OCI-M2 (cell line): ENCODE data around the gene PGAP2.
"Not testable (repeated sequence)": the region's sequence is repeated elsewhere in the genome, so short reads cannot be mapped to it uniquely, and the experiment has no call there.

Experiments used
- DNase-seq: peaks from one replicate; lab custom pipeline; 2025; ENCODE audit not compliant: unreplicated experiment; lab: John Stamatoyannopoulos, UW

The PGAP2 gene

DNA sequence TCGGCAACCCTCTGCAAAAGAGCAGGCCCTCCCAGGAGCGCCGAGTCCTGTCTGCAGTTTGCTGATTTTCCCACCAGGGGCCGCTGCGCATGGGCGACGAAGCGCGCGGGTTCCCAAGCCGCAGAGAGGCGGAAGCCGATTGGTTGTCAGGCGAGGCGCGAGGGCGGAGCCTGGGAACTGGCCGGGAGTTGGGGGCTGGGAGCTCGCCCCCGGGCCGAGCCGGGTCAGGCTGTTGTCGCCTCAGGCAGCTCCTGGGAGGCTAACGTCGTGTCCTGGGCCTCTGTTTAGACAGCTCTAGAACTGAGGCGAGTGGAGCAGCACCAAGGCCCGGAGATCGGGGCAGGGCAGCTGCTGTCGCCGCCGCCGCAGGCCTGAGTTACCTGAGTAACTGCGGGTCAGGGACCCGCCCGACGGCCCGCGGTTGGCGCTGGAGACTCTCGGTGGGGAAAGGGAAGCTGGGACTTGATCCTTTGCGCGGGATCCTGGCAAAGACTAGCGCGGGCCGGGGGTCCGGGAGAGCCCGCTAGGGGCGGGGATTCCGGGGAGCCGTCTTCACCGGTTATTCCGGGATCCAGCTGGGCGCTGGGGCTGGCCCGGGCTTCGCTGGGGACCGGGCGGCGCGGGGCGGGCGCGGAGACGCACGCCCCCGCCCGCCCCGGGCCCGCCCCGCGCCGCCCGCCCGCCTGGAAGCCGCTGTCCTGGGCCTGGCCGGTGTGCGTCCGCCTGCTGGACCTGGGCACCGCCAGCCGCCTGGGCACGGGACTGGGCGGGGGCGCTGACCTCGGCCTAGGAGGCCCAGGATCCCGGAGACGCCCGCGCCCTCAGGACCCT is 46.8 kb downstream of the PGAP2 start, which contains the start of gene STIM1:
TSS of gene STIM1 (plus strand) at position 688 of the 831 bp plus-strand sequence. CDS start 607 bp downstream, outside the sequence.
- DNase-seq, result peak; percentile 47

DNA sequence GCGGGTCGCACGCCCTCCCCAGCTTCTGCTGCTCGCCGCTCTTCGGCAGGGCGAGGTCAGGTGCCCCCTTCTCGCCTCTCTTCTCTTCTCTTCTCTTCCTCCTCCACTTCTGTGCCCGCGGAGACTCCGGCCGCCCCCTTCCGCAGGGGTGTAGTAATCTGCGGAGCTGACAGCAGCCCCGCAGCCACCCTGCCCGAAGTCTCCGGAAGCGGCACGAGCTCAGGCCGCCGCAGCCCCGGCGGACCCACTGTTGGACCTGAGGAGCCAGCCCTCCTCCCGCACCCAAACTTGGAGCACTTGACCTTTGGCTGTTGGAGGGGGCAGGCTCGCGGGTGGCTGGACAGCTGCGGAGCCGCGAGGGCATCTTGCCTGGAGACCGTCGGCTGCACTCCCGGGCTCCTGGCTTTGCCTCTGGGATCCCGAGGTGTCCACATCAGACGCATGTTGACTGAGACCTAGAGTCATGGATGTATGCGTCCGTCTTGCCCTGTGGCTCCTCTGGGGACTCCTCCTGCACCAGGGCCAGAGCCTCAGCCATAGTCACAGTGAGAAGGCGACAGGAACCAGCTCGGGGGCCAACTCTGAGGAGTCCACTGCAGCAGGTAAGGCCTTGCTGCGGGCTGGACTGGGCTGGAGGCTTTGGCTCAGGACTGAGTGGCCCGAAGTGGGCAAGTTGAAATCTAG is 47.6 kb downstream of the PGAP2 start:
- no peak for DNase-seq

DNA sequence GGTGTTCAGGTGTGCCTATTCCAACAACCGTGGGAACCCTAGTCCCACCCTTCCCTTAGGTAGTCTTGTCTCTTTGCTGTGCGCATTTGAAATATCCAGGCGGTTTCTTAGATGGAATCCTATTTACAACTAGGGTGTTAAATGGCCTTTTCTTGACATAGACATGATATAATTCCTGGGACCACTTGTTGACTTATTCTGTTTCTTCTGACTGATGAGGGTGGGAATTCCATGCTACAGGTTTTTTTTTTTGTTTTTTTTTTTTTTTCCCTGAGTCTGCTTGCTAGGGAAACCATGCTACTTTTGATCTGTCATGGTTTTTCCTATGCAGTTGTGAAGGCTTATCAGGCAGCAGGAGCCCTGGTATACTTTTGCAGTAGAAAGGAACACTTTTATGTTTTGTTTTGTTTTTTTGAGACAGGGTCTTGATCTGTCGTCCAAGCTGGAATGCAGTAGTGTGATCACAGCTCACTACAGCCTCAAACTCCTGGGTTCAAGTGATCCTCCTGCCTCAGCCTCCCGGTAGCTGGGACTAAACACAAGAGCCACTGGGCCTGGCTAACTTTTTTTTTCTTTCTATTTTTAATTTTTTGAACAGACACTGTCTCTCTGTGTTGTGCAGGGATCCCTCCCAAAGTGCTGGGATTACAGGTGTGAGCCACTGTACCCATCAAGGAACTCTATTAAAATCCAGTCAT is 48.6 kb downstream of the PGAP2 start:
- no peak for DNase-seq

DNA sequence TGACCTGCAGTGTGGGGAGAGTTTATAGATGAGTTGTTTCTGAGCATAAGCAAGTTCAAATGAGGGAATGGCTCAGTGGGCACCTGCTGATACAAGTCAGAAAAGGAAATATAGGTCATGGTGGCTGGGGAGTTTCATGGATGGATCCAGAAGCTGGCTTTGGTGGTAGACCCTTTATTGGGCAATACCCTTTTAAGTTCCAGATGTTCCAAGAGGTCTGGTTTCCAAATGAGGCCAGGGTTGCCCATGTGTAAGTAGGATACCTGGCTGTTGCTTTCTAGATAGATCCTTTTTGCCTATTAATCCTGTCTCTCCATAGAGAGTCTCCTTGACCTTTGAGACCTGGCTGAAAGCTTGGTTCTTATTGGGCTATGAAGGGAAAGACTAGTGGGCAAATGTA is 49.3 kb downstream of the PGAP2 start:
- DNase-seq, result no peak

DNA sequence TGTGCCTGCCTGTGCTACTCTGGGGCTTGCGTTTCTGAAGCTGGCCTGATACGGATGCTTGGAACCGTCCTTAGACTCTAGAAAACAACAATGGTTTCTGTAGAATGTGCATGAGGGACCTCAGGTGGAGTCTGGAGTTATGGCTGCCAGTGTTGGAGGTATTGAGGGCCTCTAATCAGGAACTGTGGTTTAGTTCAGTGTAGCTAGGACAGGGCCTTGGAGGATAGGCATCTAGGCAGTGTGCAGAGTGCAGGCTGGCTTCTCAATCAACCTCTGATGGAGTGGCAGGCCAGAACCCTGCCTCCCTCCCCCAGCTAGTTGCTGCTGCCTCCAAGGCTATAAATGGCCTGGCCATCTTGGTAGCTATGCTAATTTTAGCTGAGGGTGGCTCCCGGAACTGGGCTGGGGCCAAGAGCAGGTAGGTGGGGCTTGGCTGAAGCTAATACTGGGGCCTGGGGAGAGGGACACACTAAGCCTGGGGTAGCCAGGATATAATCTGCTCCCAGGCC is 51.1 kb downstream of the PGAP2 start:
- DNase-seq, result no peak

DNA sequence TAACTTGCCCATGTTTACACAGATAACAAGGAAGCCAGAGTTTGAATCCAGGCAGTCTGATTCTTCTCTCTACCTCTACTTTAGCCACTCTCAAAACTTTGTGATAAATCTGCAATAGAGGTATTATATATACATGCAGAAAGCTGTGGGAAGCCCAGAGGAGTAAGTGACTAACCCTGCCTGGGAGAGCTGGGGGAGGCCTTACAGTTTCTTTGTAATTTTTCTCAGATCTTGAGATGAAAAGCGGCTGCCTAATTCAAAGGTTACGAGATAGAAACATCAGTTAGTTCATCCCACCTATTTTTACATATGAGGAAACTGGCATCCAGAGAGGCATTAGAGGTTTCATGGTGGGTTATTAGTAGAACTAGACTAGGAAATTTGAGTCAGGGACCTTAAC is 52.0 kb downstream of the PGAP2 start:
- DNase-seq, result no peak

DNA sequence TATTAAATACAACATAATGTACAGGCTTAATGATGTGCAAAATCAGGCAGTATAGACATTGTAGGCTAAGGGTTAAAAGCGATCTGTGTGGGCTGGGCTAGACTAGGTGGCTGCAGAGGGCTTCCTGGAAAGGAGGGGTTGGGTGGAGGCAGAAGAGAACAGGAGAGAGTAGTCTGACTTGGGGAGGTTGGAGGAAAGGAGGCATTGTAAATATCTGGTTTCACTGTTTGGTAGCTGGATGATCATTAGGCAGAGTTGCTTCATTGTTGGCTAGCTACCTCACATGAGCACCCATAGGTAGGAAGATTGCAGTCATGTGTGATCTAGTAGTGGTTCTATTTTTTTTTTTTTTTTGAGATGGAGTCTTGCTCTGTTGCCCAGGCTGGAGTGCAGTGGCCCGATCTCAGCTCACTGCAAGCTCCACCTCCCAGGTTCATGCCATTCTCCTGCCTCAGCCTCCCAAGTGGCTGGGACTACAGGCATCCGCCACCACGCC is 52.6 kb downstream of the PGAP2 start:
- DNase-seq, result not testable (repeated sequence)

DNA sequence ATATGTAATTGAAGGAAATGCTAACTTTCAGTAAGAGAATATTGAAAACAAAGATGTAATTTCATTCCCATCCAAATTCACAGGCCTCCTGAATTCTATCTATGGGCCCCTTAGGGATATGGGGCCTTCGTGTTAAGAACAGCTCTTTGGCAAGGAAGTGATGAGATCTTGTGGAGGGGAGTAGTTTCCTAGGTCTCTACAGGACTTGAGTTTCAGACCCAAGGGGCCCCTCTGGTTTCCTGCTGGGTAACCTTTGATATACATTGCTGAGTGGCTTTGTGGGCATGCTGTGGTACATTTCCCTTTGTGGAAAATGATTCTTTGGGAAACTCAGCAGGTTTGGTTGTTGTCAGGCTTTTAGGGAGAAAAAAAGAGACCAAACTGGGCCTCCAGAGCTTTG is 53.3 kb downstream of the PGAP2 start:
- DNase-seq, result no peak

DNA sequence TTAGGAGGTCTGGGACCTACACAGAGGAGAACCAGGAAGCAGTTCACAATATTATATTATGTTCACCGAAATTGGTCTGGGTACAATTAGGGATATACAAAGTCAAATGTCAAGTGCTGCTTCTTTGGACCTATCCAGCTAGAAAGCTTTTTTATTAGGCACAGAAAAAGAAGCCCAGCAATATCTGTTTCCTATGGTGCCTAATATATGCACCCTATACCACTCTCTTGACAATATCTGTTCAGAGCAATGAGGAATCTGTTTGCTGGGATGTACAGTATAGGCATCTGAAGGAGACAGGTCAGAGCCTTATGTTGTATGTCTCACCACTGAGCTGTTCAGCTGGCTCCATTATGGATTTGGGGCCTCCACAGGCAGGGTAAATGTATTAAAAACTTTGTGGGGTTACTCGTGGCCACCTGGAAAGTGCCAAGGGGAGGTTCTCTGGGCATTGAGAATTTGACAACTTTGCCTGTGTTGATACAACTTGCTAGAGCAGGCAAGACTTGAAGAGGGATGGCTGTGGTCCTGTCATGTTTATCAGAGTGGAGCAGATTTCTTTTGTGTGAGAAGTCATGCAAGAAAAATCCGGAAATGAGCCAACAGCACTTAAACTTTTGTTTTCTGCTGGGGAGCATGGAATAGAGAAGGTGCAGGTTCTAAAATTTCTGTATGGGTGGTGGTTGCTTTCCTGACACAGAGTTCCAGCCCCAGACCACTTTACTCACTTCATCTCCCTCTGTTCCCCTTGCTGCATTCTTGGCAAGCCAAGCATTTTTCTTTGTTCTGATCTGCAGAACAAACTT is 57.2 kb downstream of the PGAP2 start:
- no peak for DNase-seq

DNA sequence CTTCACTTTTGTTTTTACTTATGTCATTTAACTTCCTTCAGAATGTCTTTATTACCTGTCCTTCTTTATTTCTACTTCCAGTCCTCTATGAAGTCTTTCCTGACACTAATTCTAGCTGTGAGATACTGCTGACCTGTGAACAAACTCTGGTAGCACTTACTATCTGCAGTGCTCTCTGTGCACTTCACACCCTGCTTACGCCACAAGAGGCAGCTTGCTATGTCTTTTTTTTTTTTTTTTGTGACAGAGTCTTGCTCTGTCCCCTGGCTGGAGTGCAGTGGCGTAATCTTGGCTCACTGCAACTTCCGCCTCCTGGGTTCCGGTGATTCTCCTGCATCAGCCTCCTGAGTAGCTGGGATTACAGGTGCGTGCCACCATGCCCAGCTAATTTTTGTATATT is 57.8 kb downstream of the PGAP2 start:
- DNase-seq, result no peak

DNA sequence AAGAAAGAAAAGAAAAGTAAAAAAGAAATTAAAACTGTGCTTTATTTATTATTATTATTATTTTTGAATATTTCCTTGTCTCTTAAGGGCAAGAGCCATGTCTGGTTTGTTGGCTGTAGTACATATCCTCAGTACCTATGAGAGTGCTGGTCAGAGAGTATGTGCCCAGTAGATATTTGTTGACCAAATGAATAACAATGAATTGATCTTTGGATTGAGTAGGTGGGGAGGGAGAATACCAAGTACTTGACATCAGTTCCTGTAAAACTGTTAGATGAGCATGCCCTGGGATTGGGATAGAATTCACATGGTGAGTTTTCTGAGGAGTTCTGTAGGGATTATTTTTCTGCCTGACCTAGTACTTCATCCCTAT is 58.5 kb downstream of the PGAP2 start:
- DNase-seq, result no peak

DNA sequence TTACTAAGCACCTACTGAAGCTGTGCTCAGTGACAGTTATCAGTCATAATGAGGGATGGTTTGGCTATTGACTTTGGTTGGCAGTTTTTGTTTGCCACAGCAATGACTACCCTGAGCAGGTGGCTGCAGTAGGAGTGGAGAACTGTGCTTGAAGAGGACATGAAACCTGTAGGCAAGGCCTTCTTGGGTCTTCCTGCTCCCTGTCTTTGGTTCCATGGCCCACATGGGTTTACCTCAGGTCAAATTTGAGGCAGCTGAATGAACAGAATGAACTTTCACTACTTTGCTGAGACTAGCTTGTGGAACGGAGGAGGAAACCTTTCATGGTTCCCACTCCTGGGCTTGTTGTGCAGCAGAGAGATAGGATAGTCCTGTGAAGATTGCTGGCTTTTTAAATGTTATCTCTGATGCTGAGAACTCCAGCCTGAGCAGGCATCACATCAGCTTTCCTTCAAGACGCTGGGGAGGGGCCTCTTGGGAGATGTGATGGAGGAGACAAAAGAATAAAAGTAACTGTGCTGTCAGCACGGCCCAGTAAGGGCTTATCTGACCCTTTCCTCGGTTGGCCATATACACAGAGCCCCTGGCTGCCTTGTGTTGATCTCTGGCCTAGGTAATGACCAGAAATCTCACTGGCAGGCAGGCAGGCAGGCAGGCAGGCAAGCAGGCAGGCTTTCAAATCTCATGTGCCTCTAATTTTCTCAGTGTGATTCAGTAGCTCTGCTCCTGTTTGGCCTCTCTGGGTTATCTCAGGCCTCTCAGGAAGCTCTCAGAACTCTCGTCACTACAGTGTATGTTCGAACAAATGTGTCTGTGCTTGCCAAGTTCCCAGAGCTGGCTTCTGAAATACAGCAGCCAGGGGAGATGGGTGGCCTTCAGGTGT is 59.1 kb downstream of the PGAP2 start:
- DNase-seq, result peak; percentile 65

DNA sequence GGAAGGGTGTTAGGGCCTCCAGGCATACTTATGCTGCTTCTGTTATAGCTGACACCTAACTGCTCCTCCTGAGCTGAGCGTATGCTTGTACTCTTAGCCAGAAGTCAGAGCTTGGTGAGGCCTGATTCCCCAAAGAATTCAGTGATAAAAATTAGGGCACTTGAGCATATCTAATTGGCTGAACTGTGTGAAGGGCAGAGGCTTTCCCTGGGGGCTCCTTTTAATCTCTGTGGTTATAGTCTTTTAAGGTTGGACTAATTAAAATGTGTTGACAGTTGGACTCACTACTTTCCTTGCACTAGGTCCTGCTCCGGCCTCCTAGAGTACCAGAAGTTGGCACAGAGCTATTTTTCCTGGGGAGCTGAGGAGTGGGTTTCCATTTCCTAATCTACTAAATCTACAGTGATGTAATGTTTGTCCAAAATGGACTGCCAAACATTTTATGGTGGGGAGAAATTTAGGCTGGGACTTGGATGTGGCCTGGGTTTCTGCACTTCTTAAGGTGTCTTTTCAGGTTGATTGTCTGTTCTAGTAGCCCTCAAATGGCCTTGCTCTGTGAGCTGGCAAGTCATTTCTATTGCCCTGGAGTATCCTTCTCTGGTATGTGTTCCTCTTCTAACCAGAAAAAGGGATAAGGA is 65.5 kb downstream of the PGAP2 start:
- no peak for DNase-seq
